Activated CD8-positive, alpha-beta T cell treated with anti-CD3 and anti-CD28 coated beads for 36 hours (primary cell): ENCODE results near the gene KDM6A. TPM values are rescaled to one million over a fixed set of nuclear protein-coding genes. Genes with fewer than 3 reads are reported as not detected.

ENCODE experiments used
- ATAC-seq: fragments of 200-7000 bp; cut with Tn5 transposase; one replicate; pipeline ENCODE4 v1.10.0; 2021; ENCODE audit warnings: mild to moderate bottlenecking, moderate library complexity
- CTCF ChIA-PET: fragments of 350-600 bp; sonication (Branson Sonifier 250); formaldehyde crosslinking; loops from one replicate; lab custom pipeline; 2021; ENCODE audit warnings: antibody characterized with exemption; lab: Charles Lee
- POLR2A ChIA-PET: fragments of 350-600 bp; sonication (Branson Sonifier 250); formaldehyde crosslinking; loops from one replicate; lab custom pipeline; 2021; ENCODE audit warnings: antibody characterized with exemption; lab: Charles Lee
- DNase-seq: peaks from one replicate; pipeline ENCODE4 v3.0.0-alpha.2; 2020
- H3K27ac Mint-ChIP-seq: one replicate; pipeline ENCODE4 v1.8.0; 2021; ENCODE audit warnings: mild to moderate bottlenecking, mixed read lengths
- H3K27me3 Mint-ChIP-seq: one replicate; pipeline ENCODE4 v1.8.0; 2021; ENCODE audit warnings: mixed read lengths
- H3K36me3 Mint-ChIP-seq: one replicate; pipeline ENCODE4 v1.8.0; 2021; ENCODE audit warnings: low read depth, mixed read lengths
- H3K4me1 Mint-ChIP-seq: one replicate; pipeline ENCODE4 v1.8.0; 2021; ENCODE audit warnings: low read depth, mixed read lengths
- H3K4me3 Mint-ChIP-seq: one replicate; pipeline ENCODE4 v1.8.0; 2021; ENCODE audit warnings: mild to moderate bottlenecking, moderate library complexity, mixed read lengths
- H3K9me3 Mint-ChIP-seq: one replicate; pipeline ENCODE4 v1.8.0; 2021; ENCODE audit warnings: mixed read lengths
- CTCF ChIP-seq: fragments of 200-600 bp; IDR thresholded peaks from one replicate; pipeline ENCODE4 v1.8.0; 2022; ENCODE audit warnings: antibody characterized with exemption, mild to moderate bottlenecking
- intact Hi-C: fragments of 100-400 bp; cut with micrococcal nuclease; formaldehyde crosslinking; loops from one replicate; pipeline ENCODE4 v1.10.0; 2022
- total RNA-seq, 2 experiments: library from RNA; stranded (reverse); gene quantifications; one replicate each; pipeline ENCODE4 v1.2.3, GENCODE V29; 2021

The KDM6A gene
- total RNA-seq, 2 experiments from 2014 or later: 18.9 to 21.1 TPM

DNA sequence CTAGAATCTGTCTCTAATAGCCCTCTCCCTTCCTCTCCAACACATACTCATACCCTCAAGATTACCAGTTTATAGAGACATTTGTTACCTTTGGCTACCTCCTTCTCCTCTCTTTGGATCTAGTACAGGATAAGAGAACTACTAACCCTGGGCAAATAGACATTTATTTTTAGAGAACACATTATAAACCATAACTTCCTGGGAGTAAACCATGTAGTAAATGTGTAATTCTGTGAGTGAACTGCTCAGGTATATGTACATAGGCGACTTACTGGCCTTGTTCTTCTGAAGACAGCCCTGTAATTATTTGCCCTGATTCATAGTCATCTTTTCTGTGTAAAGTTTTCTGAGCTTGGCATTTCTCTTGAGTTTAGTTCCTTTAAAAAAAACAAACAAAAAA is 94.2 kb downstream of the KDM6A start:
- Mint-ChIP-seq H3K27me3 (no peaks in the 10 kb centered on the region), H3K36me3 (peaks cover 32% of the 10 kb centered on the region), H3K9me3 (peaks cover 3% of the 10 kb centered on the region), H3K4me1 (peaks cover 31% of the 10 kb centered on the region), H3K27ac (no peak overlapping the region), H3K4me3 (no peak overlapping the region)
- no peak for TF ChIP-seq CTCF
- intact Hi-C loops: no loop called here
- DNase-seq: no peak
- CTCF ChIA-PET: no interaction called here
- POLR2A ChIA-PET: no interaction called here
- ATAC-seq: no peak

GRCh38 chrX:44970709-44971108 is 97.7 kb downstream of the KDM6A start:
- CTCF ChIA-PET: no interaction called here
- H3K27ac Mint-ChIP-seq: no peak overlapping the region

DNA sequence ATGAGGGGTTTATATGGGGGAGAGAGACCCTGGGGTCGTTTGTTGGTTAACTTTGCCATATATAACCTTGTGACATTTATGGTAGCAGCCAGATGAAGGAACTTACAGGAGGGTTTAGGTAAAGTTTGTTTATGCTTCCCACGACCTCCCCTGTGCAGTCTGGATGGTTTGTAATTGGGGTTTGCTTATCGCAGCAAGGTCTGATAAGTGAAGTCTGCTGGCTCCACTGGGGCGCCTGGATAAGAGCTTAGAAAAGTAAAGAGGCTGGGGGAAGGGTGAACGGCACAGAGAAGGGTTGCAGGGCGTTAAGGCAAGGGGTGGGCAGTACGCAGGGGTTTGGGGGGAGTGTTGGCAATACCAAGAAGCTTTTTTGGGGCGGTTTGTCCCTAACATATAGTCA is 98.7 kb downstream of the KDM6A start:
- intact Hi-C loops: no loop called here
- no peak for TF ChIP-seq CTCF
- H3K9me3 Mint-ChIP-seq: peaks cover 5% of the 10 kb centered on the region
- no peaks in the 10 kb centered on the region for H3K27me3 Mint-ChIP-seq
- no peak overlapping the region for H3K4me3 Mint-ChIP-seq
- ChIA-PET POLR2A (interaction anchor here (0.8 to 1.1 kb wide), 2 partner anchors 35 to 44 kb away, joined by 3 read pairs; no protein-coding TSS in a partner anchor), CTCF (no interaction called here)
- peaks cover 32% of the 10 kb centered on the region for H3K4me1 Mint-ChIP-seq
- no peak overlapping the region for H3K27ac Mint-ChIP-seq
- H3K36me3 Mint-ChIP-seq: peaks cover 44% of the 10 kb centered on the region
- no peak for ATAC-seq
- no peak for DNase-seq

More at GRCh38 chrX:44970709-44971108, 97.7 kb downstream of the KDM6A start:
- Mint-ChIP-seq H3K9me3 (peaks cover 8% of the 10 kb centered on the region), H3K27me3 (no peaks in the 10 kb centered on the region), H3K36me3 (peaks cover 44% of the 10 kb centered on the region), H3K4me1 (peaks cover 35% of the 10 kb centered on the region), H3K4me3 (no peak overlapping the region)
- intact Hi-C loops: no loop called here
- ATAC-seq: no peak
- no peak for DNase-seq
- POLR2A ChIA-PET: interaction anchor here (1.1 kb wide), 1 partner anchor 45 kb away, joined by 3 read pairs; no protein-coding TSS in a partner anchor
- TF ChIP-seq CTCF: no peak

DNA sequence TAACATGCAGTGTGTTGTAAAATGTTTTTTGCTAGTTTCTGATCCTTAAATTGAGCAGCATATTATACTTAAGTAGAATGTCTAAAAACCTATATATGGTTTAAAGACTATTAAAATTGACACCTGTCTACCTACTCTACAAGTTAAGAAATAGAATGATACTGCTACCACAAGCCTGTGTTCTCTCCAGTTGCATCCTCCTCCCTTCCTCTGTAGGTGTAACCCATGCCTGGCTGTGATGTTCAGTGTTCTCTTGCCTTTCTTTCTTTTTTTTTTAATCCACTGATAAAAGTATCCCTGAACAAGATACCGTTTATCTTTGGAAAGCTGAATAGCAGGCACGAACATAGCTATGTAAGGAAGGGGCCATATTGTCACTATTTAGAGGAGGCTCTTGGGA is 99.1 kb downstream of the KDM6A start:
- ATAC-seq (no peak), DNase-seq (no peak)
- H3K27ac Mint-ChIP-seq: no peak overlapping the region
- ChIA-PET CTCF (no interaction called here), POLR2A (no interaction called here)
- H3K4me1 Mint-ChIP-seq: peaks cover 30% of the 10 kb centered on the region
- H3K36me3 Mint-ChIP-seq: peaks cover 42% of the 10 kb centered on the region
- H3K9me3 Mint-ChIP-seq: peaks cover 5% of the 10 kb centered on the region
- intact Hi-C loops: no loop called here
- H3K4me3 Mint-ChIP-seq: no peak overlapping the region
- H3K27me3 Mint-ChIP-seq: no peaks in the 10 kb centered on the region
- no peak for TF ChIP-seq CTCF

- TF ChIP-seq CTCF: no peak
- Mint-ChIP-seq H3K4me3 (no peak overlapping the region), H3K4me1 (peaks cover 24% of the 10 kb centered on the region), H3K36me3 (peaks cover 41% of the 10 kb centered on the region), H3K27ac (no peak overlapping the region), H3K27me3 (no peaks in the 10 kb centered on the region), H3K9me3 (peaks cover 5% of the 10 kb centered on the region)
- no peak for DNase-seq
- intact Hi-C loops: no loop called here
- ChIA-PET CTCF (no interaction called here), POLR2A (no interaction called here)
- no peak for ATAC-seq
Observed at GRCh38 chrX:44973420-44973932, 100.5 kb downstream of the KDM6A start.
